HEK293 (cell line): ENCODE data around the gene SAPCD1.

Experiments
- CTCF ChIA-PET: fragments of 350-600 bp; formaldehyde crosslinking; extraction: SDS; loops from one replicate; lab custom pipeline; 2021; ENCODE audit warnings: antibody characterized with exemption; lab: Yijun Ruan, JAX
- POLR2A ChIA-PET: fragments of 300-600 bp; formaldehyde crosslinking; extraction: SDS; loops from one replicate; lab custom pipeline; 2020; ENCODE audit warnings: antibody characterized with exemption, inconsistent platforms; lab: Yijun Ruan, JAX
- H3K27ac ChIP-seq: fragments of 200-500 bp; sonication (Bioruptor generic); 2 replicates; pipeline ENCODE4 v1.5.1; 2014; ENCODE audit warnings: low read depth, low read length, control low read depth, inconsistent platforms; ENCODE audit errors: extremely low read depth
- H3K36me3 ChIP-seq, 2 experiments: fragments of 200-500 bp in 1 of 2; sonication (Bioruptor generic) in 1 of 2; 1 replicate in 1 of 2; 2 replicates in 1 of 2; pipeline ENCODE4 v1.5.1; 2014 to 2017; ENCODE audit warnings: inconsistent platforms in 2 of 2, low read length in 2 of 2; ENCODE audit not compliant: control insufficient read depth in 2 of 2, insufficient read depth in 1 of 2
- H3K4me1 ChIP-seq: fragments of 200-500 bp; sonication (Bioruptor generic); 2 replicates; pipeline ENCODE4 v1.5.1; 2014; ENCODE audit warnings: mild to moderate bottlenecking, low read length, inconsistent platforms; ENCODE audit not compliant: control insufficient read depth, insufficient read depth
- H3K4me3 ChIP-seq: 2 replicates; pipeline ENCODE4 v1.5.1; 2011; ENCODE audit warnings: low read depth, mild to moderate bottlenecking, control low read depth, low read length, moderate library complexity
- H3K9me3 ChIP-seq: fragments of 200-500 bp; sonication (Bioruptor generic); 2 replicates; pipeline ENCODE4 v1.5.1; 2014; ENCODE audit warnings: low read depth, low read length, inconsistent platforms; ENCODE audit not compliant: control insufficient read depth, insufficient read depth
- GLIS2 ChIP-seq: fragments of 450-650 bp; formaldehyde crosslinking; IDR thresholded peaks from 2 replicates; pipeline ENCODE4 v1.5.1; 2016; ENCODE audit warnings: missing biosample characterization, missing genetic modification characterization
- SCRT2 ChIP-seq: fragments of 450-650 bp; formaldehyde crosslinking; IDR thresholded peaks from 2 replicates; pipeline ENCODE4 v1.5.1; 2016; ENCODE audit warnings: missing biosample characterization, missing genetic modification characterization
- ZBTB44 ChIP-seq: fragments of 450-650 bp; IDR thresholded peaks from 2 replicates; pipeline ENCODE4 v1.5.1; 2018; ENCODE audit warnings: missing biosample characterization, mild to moderate bottlenecking, missing genetic modification characterization
- ZNF10 ChIP-seq: fragments of 450-650 bp; formaldehyde crosslinking; IDR thresholded peaks from 2 replicates; pipeline ENCODE4 v1.5.1; 2017; ENCODE audit warnings: missing biosample characterization, missing genetic modification characterization
- ZNF157 ChIP-seq: fragments of 450-650 bp; formaldehyde crosslinking; IDR thresholded peaks from 2 replicates; pipeline ENCODE4 v1.5.1; 2016; ENCODE audit warnings: missing biosample characterization, missing genetic modification characterization
- ZNF184 ChIP-seq: fragments of 450-650 bp; IDR thresholded peaks from 2 replicates; pipeline ENCODE4 v1.5.1; 2018; ENCODE audit warnings: missing biosample characterization, mild to moderate bottlenecking, missing genetic modification characterization
- ZNF2 ChIP-seq: fragments of 450-650 bp; formaldehyde crosslinking; IDR thresholded peaks from 2 replicates; pipeline ENCODE4 v1.5.1; 2016; ENCODE audit warnings: missing biosample characterization, missing genetic modification characterization
- ZNF223 ChIP-seq: fragments of 450-650 bp; formaldehyde crosslinking; IDR thresholded peaks from 2 replicates; pipeline ENCODE4 v1.5.1; 2016; ENCODE audit warnings: missing biosample characterization, missing genetic modification characterization
- ZNF274 ChIP-seq, 2 experiments: fragments of 200-500 bp in 1 of 2; fragments of 450-650 bp in 1 of 2; sonication (Bioruptor generic) in 1 of 2; formaldehyde crosslinking in 1 of 2; IDR thresholded peaks; 2 replicates each; pipeline versions ENCODE4 v1.5.1 to v1.6.1; 2014 to 2016; ENCODE audit warnings: borderline replicate concordance in 1 of 2, inconsistent platforms in 1 of 2, low read length in 1 of 2, missing biosample characterization in 1 of 2, missing genetic modification characterization in 1 of 2
- ZNF416 ChIP-seq: fragments of 450-650 bp; formaldehyde crosslinking; IDR thresholded peaks from 2 replicates; pipeline ENCODE4 v1.5.1; 2016; ENCODE audit warnings: missing biosample characterization, missing genetic modification characterization
- ZNF600 ChIP-seq: fragments of 450-650 bp; formaldehyde crosslinking; IDR thresholded peaks from 2 replicates; pipeline ENCODE4 v1.5.1; 2016; ENCODE audit warnings: missing biosample characterization, missing genetic modification characterization
- ZSCAN30 ChIP-seq: fragments of 450-650 bp; IDR thresholded peaks from 2 replicates; pipeline ENCODE4 v1.5.1; 2018; ENCODE audit warnings: missing biosample characterization, mild to moderate bottlenecking, missing genetic modification characterization, moderate library complexity
- TF ChIP-seq, protein P1 (sequence below): sonication (generic); formaldehyde crosslinking; IDR thresholded peaks from 2 replicates; pipeline ENCODE4 v1.8.1; 2022; ENCODE audit warnings: mild to moderate bottlenecking, moderate library complexity, missing genetic modification reagents

The SAPCD1 gene

GRCh38 chr6:31776989-31777666 lies 14.7 kb downstream of the SAPCD1 start, which contains the start of gene VWA7 (continued):
- TF ChIP-seq ZNF274 (IDR thresholded peaks at IDR 0.05; ENCODE audit: low read length) (no peak), ZNF274 (tag by site-specific recombination; IDR thresholded peaks at IDR 0.05; ENCODE audit: borderline replicate concordance) (no peak), ZNF184 (tag by site-specific recombination) (peak; percentile 99), ZNF157 (tag by site-specific recombination) (no peak), ZNF10 (peak; percentile 78), ZSCAN30 (tag by site-specific recombination) (peak; percentile 87), ZNF2 (tag by site-specific recombination) (peak; percentile 87)

- Histone ChIP-seq H3K4me3 (no peak overlapping the region), H3K36me3 (peaks cover 0 to 46% of the 10 kb centered on the region in 2 experiments; a peak in 2 of 3 replicates), H3K27ac (no peak overlapping the region)
- ChIA-PET CTCF (interaction anchor here (0.6 to 7.5 kb wide), 10 partner anchors 8 to 175 kb away, joined by 3 to 50 read pairs (median 4); partner anchors contain the start of genes LSM2 and VARS1), POLR2A (interaction anchor here (0.6 to 3.3 kb wide), 19 partner anchors 8 to 353 kb away, joined by 3 to 38 read pairs (median 4); partner anchors contain the start of genes CLIC1, DDAH2, HSPA1A and HSPA1B)
- TF ChIP-seq, protein P1, sequence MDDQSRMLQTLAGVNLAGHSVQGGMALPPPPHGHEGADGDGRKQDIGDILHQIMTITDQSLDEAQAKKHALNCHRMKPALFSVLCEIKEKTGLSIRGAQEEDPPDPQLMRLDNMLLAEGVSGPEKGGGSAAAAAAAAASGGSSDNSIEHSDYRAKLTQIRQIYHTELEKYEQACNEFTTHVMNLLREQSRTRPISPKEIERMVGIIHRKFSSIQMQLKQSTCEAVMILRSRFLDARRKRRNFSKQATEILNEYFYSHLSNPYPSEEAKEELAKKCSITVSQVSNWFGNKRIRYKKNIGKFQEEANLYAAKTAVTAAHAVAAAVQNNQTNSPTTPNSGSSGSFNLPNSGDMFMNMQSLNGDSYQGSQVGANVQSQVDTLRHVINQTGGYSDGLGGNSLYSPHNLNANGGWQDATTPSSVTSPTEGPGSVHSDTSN (CRISPR knock-in tag) = no peak
- no peak for TF ChIP-seq ZNF416 (tag by site-specific recombination)
- no peak for TF ChIP-seq ZBTB44 (tag by site-specific recombination)
- TF ChIP-seq, all 188 proteins: peak for 0
- peaks cover 4% of the 10 kb centered on the region for H3K4me1 ChIP-seq
- no peaks in the 10 kb centered on the region for H3K9me3 ChIP-seq
These were observed 15.2 kb downstream of the SAPCD1 start for GRCh38 chr6:31777667-31778050.

DNA sequence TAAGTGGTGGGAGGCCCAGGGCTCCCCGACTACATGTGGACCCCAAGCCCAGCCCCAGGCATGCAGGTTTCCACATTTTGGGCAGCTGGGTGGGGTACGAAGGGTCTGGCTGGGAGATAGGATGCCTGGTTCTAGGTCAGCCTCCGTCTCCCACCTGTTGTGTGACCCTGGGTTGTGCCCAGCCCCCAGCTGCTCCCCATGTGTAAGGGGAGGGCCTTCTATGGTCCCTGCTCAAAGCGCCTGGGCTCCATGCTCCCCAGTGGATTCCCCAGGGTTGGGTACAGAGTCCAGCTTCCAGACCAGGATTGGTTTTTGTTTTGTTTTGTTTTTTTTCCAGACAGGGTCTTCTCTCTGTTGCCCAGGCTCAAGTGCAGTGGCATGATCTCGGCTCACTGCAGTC lies 15.7 kb downstream of the SAPCD1 start:
- H3K4me1 ChIP-seq = peaks cover 4% of the 10 kb centered on the region
- H3K4me3 ChIP-seq = no peak overlapping the region
- TF ChIP-seq ZNF223 (tag by site-specific recombination) (no peak), GLIS2 (tag by site-specific recombination) (peak; percentile 10; the same call in 1 of the 2 replicates), SCRT2 (tag by site-specific recombination) (peak; percentile 61)
- ChIA-PET POLR2A (interaction anchor here (0.6 to 3.3 kb wide), 11 partner anchors 10 to 353 kb away, joined by 3 to 38 read pairs (median 4); partner anchors contain the start of genes DDAH2, HSPA1A, HSPA1B and HSPA1L), CTCF (interaction anchor here (0.6 to 7.5 kb wide), 6 partner anchors 9 to 174 kb away, joined by 3 to 50 read pairs (median 5); partner anchors contain the start of genes LSM2 and VARS1)
- no peaks in the 10 kb centered on the region for H3K9me3 ChIP-seq
- peaks cover 2 to 51% of the 10 kb centered on the region in 2 experiments; a peak in 2 of 3 replicates for H3K36me3 ChIP-seq
- no peak overlapping the region for H3K27ac ChIP-seq

- no peak overlapping the region for H3K4me3 ChIP-seq
These were observed 16.8 kb downstream of the SAPCD1 start for GRCh38 chr6:31778999-31779885.

More at GRCh38 chr6:31778999-31779885, 16.8 kb downstream of the SAPCD1 start:
- peaks cover 4% of the 10 kb centered on the region for H3K4me1 ChIP-seq
- no peak overlapping the region for H3K27ac ChIP-seq
- CTCF ChIA-PET = interaction anchor here (0.6 to 7.5 kb wide), 5 partner anchors 10 to 34 kb away, joined by 3 to 50 read pairs (median 5); partner anchors contain the start of genes LSM2 and SAPCD1
- TF ChIP-seq ZNF223 (tag by site-specific recombination) (no peak), ZNF600 (tag by site-specific recombination) (0 out of 2 replicates have a peak, but pooled peaks have one; percentile 28)
- no peaks in the 10 kb centered on the region for H3K9me3 ChIP-seq
- POLR2A ChIA-PET = interaction anchor here (0.9 to 3.3 kb wide), 5 partner anchors 9 to 84 kb away, joined by 3 to 38 read pairs (median 9); partner anchors contain the start of genes HSPA1B, LSM2, NEU1 and VARS1
- peaks cover 3 to 57% of the 10 kb centered on the region in 2 experiments; a peak in 2 of 3 replicates for H3K36me3 ChIP-seq
